ENCODE measurements around the gene ASCL5.

GRCh38 chr1:201136355-201137023 is 9.5 kb upstream of the ASCL5 start:
- no peak for TF ChIP-seq CTCF (IDR thresholded peaks at IDR 0.05)
- no peak for TF ChIP-seq POLR2A (IDR thresholded peaks at IDR 0.05)
